KMS-11 (cell line): Measurements from ENCODE around the gene AKT2.

Experiments
- H2AFZ ChIP-seq: fragments of 200-600 bp; sonication (generic); 2 replicates; pipeline ENCODE4 v1.6.1; 2016; ENCODE audit warnings: antibody characterized with exemption, mixed run types, low read depth
- H3K27ac ChIP-seq: fragments of 200-600 bp; sonication (generic); 2 replicates; pipeline ENCODE4 v1.6.1; 2016; ENCODE audit warnings: mild to moderate bottlenecking, mixed run types
- H3K27me3 ChIP-seq: fragments of 200-600 bp; sonication (generic); 2 replicates; pipeline ENCODE4 v1.6.1; 2017; ENCODE audit warnings: mild to moderate bottlenecking, low read depth, mixed run types, moderate library complexity; ENCODE audit not compliant: insufficient read depth
- H3K36me3 ChIP-seq: fragments of 200-600 bp; sonication (generic); 2 replicates; pipeline ENCODE4 v1.6.1; 2017; ENCODE audit warnings: mild to moderate bottlenecking, mixed run types; ENCODE audit not compliant: insufficient read depth
- H3K4me1 ChIP-seq: fragments of 200-600 bp; sonication (generic); 2 replicates; pipeline ENCODE4 v1.6.1; 2016; ENCODE audit warnings: mild to moderate bottlenecking, low read depth, mixed run types; ENCODE audit not compliant: poor library complexity, severe bottlenecking
- H3K4me2 ChIP-seq: fragments of 200-600 bp; sonication (generic); 2 replicates; pipeline ENCODE4 v1.7.0; 2016; ENCODE audit warnings: mild to moderate bottlenecking, mixed run types
- H3K4me3 ChIP-seq: fragments of 200-600 bp; sonication (generic); IDR thresholded peaks from 2 replicates; pipeline ENCODE4 v1.6.1; 2017; ENCODE audit warnings: low read depth, low read length, mixed read lengths; ENCODE audit not compliant: insufficient read depth
- H3K79me2 ChIP-seq: fragments of 200-600 bp; sonication (generic); 2 replicates; pipeline ENCODE4 v1.6.1; 2016; ENCODE audit warnings: low read depth, mixed run types; ENCODE audit not compliant: insufficient read depth
- H3K9ac ChIP-seq: fragments of 200-600 bp; sonication (generic); 2 replicates; pipeline ENCODE4 v1.6.1; 2016; ENCODE audit warnings: mild to moderate bottlenecking, mixed run types
- H4K20me1 ChIP-seq: fragments of 200-600 bp; sonication (generic); 2 replicates; pipeline ENCODE4 v1.6.1; 2016; ENCODE audit warnings: mild to moderate bottlenecking, mixed run types; ENCODE audit not compliant: insufficient read depth
- TF ChIP-seq, protein P1 (sequence below): fragments of 200-600 bp; sonication (generic); conservative IDR thresholded peaks from 2 replicates; pipeline ENCODE4 v1.6.1; 2017; ENCODE audit warnings: low read depth, mild to moderate bottlenecking, antibody characterized with exemption, low read length, moderate library complexity, mixed read lengths

AKT2 gene

DNA sequence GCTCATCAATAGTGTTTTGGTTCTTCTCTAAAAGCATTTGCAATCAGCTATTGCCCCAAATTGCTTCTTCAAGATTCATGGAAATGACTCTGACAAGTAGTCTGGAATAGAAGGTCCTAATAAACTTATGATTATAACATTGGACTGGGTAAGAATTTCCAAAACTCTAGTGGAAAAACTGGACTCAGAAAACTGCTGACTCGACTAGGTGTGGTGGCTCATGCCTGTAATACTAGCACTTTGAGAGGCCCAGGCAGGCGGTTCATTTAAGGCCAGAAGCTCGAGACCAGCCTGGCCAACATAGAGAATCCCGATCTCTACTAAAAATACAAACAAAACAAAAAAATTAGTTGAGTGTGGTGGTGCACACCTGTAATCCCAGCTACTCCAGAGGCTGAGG, 15.5 kb upstream of the AKT2 start:
- Histone ChIP-seq H3K27me3 (no peaks in the 10 kb centered on the region), H3K27ac (no peak overlapping the region), H3K4me3 (no peak overlapping the region), H3K79me2 (no peaks in the 10 kb centered on the region), H2AFZ (no peak overlapping the region), H3K36me3 (no peaks in the 10 kb centered on the region), H4K20me1 (no peaks in the 10 kb centered on the region), H3K9ac (no peak overlapping the region), H3K4me2 (no peak overlapping the region), H3K4me1 (no peaks in the 10 kb centered on the region)
- TF ChIP-seq, protein P1, sequence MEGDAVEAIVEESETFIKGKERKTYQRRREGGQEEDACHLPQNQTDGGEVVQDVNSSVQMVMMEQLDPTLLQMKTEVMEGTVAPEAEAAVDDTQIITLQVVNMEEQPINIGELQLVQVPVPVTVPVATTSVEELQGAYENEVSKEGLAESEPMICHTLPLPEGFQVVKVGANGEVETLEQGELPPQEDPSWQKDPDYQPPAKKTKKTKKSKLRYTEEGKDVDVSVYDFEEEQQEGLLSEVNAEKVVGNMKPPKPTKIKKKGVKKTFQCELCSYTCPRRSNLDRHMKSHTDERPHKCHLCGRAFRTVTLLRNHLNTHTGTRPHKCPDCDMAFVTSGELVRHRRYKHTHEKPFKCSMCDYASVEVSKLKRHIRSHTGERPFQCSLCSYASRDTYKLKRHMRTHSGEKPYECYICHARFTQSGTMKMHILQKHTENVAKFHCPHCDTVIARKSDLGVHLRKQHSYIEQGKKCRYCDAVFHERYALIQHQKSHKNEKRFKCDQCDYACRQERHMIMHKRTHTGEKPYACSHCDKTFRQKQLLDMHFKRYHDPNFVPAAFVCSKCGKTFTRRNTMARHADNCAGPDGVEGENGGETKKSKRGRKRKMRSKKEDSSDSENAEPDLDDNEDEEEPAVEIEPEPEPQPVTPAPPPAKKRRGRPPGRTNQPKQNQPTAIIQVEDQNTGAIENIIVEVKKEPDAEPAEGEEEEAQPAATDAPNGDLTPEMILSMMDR: no peak

DNA sequence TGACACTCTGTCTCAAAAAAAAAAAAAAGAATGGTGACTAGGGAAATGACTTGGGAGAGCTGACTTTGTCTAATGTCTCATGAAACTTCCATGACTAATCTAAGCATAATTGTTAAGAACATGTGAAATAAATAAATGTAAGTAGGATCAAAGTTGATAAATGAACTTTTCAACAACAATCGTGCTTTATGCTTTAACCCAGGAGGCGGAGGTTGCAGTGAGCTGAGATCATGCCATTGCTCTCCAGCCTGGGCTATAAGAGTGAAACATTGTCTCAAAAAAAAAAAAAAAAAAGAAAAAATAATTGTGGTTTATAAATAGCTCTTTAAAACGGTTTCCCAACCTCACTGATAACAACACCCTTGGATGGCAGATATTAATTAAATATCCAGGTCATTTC, 12.9 kb upstream of the AKT2 start:
- Histone ChIP-seq H3K36me3 (no peaks in the 10 kb centered on the region), H3K4me1 (no peaks in the 10 kb centered on the region)
- TF ChIP-seq, protein P1: no peak

DNA sequence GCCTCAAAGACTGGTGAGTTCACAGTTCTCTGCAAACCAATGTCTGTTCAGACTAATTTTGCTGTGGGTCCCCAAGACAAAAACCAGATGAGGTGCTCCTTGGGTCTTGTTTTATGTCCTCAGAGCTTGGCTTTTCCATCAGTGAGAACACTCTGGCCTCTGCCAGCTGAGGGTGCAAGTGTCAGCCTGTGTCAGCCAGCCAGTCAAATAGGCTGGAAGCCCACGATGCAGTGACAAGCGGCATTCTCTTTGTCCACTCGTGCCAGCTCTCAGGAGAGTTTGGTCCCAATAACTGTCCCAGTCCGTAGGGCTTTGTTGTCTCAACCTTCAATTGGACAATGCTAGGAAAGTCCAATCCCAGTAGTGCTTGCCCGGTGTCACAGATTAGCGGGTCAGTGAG, 9.4 kb upstream of the AKT2 start:
- no peaks in the 10 kb centered on the region for H3K4me1 ChIP-seq
- H2AFZ ChIP-seq: no peak overlapping the region
- no peak overlapping the region for H3K9ac ChIP-seq
- H3K36me3 ChIP-seq: no peaks in the 10 kb centered on the region
- H3K27ac ChIP-seq: no peak overlapping the region
- H3K27me3 ChIP-seq: no peaks in the 10 kb centered on the region
- H4K20me1 ChIP-seq: no peaks in the 10 kb centered on the region
- H3K4me3 ChIP-seq: no peak overlapping the region
- TF ChIP-seq, protein P1: no peak
- no peaks in the 10 kb centered on the region for H3K79me2 ChIP-seq
- no peak overlapping the region for H3K4me2 ChIP-seq

More for the DNA sequence above, 12.9 kb upstream of the AKT2 start:
- Histone ChIP-seq H3K4me2 (no peak overlapping the region), H3K79me2 (no peaks in the 10 kb centered on the region), H4K20me1 (no peaks in the 10 kb centered on the region), H3K27ac (no peak overlapping the region), H3K9ac (no peak overlapping the region), H3K4me3 (no peak overlapping the region), H2AFZ (no peak overlapping the region), H3K27me3 (no peaks in the 10 kb centered on the region)

DNA sequence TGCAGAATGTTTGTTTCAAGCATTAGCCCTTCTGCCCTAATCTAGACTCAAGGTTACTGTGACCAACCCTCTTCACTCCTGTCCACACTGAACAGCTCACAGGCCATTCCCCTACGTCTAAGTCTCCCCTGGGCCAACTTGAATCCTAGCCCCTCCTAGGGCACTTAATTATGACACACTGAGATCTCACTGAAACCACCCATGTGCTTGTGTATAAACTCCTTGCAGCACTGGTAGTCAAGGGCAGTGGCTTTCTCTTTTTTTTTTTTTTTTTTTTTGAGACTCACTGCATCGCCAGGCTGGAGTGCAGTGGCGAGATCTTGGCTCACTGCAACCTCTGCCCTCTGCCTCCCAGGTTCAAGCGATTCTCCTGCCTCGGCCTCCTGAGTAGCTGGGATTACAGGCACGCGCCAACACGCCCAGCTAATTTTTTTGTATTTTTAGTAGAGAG, 1.9 kb upstream of the AKT2 start:
- Histone ChIP-seq H3K27me3 (no peaks in the 10 kb centered on the region), H3K4me1 (peaks cover 21% of the 10 kb centered on the region), H3K27ac (no peak overlapping the region), H2AFZ (no peak overlapping the region), H4K20me1 (no peaks in the 10 kb centered on the region), H3K4me2 (no peak overlapping the region), H3K9ac (no peak overlapping the region), H3K79me2 (peaks cover 28% of the 10 kb centered on the region), H3K36me3 (no peaks in the 10 kb centered on the region), H3K4me3 (no peak overlapping the region)
- TF ChIP-seq, protein P1: no peak
